Adipocyte (in vitro differentiated cells): ENCODE data around the gene SH2B2.
A peak's percentile ranks its signal among the peaks of the same experiment; 100 is the strongest.

Experiments used
- DNase-seq: peaks from one replicate; pipeline ENCODE4 v3.0.0-alpha.2; 2015; ENCODE audit warnings: low read depth
- H3K27me3 ChIP-seq: replicated peaks from 2 replicates; pipeline ENCODE4 v1.7.0; 2013; ENCODE audit warnings: mild to moderate bottlenecking, low read length, moderate library complexity; ENCODE audit not compliant: control insufficient read depth, insufficient read depth
- H3K36me3 ChIP-seq: 2 replicates; pipeline ENCODE4 v1.7.0; 2013; ENCODE audit warnings: low read length, mild to moderate bottlenecking, moderate library complexity; ENCODE audit not compliant: control insufficient read depth, insufficient read depth, severe bottlenecking
- H3K4me1 ChIP-seq: 2 replicates; pipeline ENCODE4 v1.7.0; 2013; ENCODE audit warnings: mild to moderate bottlenecking, low read length, moderate library complexity; ENCODE audit not compliant: control insufficient read depth, insufficient read depth
- H3K4me3 ChIP-seq: 2 replicates; pipeline ENCODE4 v1.7.0; 2013; ENCODE audit warnings: mild to moderate bottlenecking, low read length, moderate library complexity
- H3K9ac ChIP-seq: 2 replicates; pipeline ENCODE4 v1.7.0; 2013; ENCODE audit warnings: mild to moderate bottlenecking, low read length, moderate library complexity
- H3K9me3 ChIP-seq: 2 replicates; pipeline ENCODE4 v1.7.0; 2013; ENCODE audit warnings: mild to moderate bottlenecking, low read length, moderate library complexity; ENCODE audit not compliant: control insufficient read depth

Gene SH2B2

GRCh38 chr7:102286237-102287110, at the start of gene SH2B2:
TSS of gene SH2B2 (plus strand) at chr7:102286868. CDS start at chr7:102300551, 13,683 bp downstream.
- DNase-seq: peak; percentile 93

DNA sequence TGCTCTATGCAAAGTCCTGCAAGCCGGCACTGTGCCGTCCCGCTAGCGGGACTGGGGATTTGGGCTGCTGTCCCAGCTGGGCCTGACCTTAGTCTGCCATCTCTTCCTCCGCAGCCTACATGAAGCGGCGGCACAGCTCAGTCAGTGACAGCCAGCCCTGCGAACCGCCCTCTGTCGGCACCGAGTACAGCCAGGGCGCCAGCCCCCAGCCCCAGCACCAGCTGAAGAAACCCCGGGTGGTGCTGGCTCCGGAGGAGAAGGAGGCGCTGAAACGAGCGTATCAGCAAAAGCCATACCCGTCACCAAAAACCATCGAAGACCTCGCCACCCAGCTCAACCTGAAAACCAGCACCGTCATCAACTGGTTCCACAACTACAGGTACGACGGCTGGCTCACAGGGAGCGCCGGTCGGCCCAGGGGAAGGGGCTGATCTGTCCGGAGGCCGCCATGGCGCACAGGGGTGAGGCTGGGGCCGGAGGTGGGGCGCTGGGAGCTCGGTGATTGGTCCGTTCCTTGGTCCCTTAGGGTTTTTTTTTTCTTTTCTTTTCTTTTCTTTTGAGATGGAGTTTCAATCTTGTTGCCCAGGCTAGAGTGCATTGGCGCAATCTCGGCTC, 47.4 kb upstream of the SH2B2 start:
- no peaks in the 10 kb centered on the region for H3K9me3 ChIP-seq
- H3K4me1 ChIP-seq: no peaks in the 10 kb centered on the region
- no peak overlapping the region for H3K4me3 ChIP-seq
- H3K36me3 ChIP-seq: peaks cover 7% of the 10 kb centered on the region
- no peaks in the 10 kb centered on the region for H3K27me3 ChIP-seq
- H3K9ac ChIP-seq: no peak overlapping the region
- no peak for DNase-seq

More at GRCh38 chr7:102286237-102287110, at the start of gene SH2B2:
- no peaks in the 10 kb centered on the region for H3K9me3 ChIP-seq
- H3K9ac ChIP-seq: peak within 1 kb of the TSS; percentile 86
- H3K36me3 ChIP-seq: no peaks in the 10 kb centered on the region
- H3K4me3 ChIP-seq: peak within 1 kb of the TSS; percentile 81
- H3K4me1 ChIP-seq: peaks cover 22% of the 10 kb centered on the region
- H3K27me3 ChIP-seq: peaks cover 11% of the 10 kb centered on the region

- Histone ChIP-seq H3K9ac (no peak overlapping the region), H3K4me3 (no peak overlapping the region), H3K9me3 (no peaks in the 10 kb centered on the region), H3K27me3 (no peaks in the 10 kb centered on the region), H3K36me3 (peaks cover 3% of the 10 kb centered on the region), H3K4me1 (no peaks in the 10 kb centered on the region)
- DNase-seq: no peak
Observed at GRCh38 chr7:102241431-102241830, 45.2 kb upstream of the SH2B2 start.

DNA sequence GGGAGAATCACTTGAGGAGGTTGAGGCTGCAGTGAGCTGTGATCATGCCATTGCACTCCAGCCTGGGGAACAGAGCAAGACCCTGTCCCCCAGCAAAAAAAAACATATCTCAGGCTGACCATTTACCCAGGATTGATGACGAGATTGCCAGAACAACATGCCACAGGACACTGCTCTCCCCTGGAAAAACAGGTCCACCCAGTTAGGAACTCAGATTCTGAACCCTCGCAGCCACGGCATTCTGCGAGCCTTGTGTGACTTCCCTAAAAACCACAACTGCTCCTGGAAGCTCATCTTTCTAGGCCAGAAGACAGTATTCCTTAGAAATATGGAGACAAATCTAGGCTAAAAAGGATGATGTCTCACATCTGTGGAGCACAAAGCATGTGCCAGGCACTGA, 42.1 kb upstream of the SH2B2 start:
- Histone ChIP-seq H3K27me3 (no peaks in the 10 kb centered on the region), H3K9me3 (no peaks in the 10 kb centered on the region), H3K36me3 (peaks cover 3% of the 10 kb centered on the region), H3K4me3 (no peak overlapping the region), H3K9ac (no peak overlapping the region), H3K4me1 (no peaks in the 10 kb centered on the region)
- DNase-seq: no peak

DNA sequence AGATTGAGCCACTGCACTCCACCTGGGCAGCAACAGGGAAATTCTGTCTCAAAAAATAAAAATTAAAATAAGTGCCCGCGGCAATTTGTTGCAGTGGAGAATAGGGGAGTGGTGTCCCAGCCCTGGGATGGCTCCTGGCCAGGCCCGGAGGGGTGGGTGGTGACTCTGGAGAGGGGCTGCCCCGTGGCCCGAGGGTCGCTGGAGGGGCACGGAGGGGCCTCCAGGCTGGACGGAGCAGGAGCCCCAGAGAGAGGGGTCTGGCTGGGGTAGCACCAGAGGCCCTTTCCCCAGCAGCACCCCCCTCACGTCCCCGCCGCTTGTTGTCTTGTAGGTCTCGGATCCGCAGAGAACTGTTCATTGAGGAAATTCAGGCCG, 38.6 kb upstream of the SH2B2 start:
- DNase-seq: no peak
- Histone ChIP-seq H3K4me1 (no peaks in the 10 kb centered on the region), H3K4me3 (no peak overlapping the region), H3K9me3 (no peaks in the 10 kb centered on the region), H3K27me3 (no peaks in the 10 kb centered on the region), H3K9ac (no peak overlapping the region), H3K36me3 (no peaks in the 10 kb centered on the region)

DNA sequence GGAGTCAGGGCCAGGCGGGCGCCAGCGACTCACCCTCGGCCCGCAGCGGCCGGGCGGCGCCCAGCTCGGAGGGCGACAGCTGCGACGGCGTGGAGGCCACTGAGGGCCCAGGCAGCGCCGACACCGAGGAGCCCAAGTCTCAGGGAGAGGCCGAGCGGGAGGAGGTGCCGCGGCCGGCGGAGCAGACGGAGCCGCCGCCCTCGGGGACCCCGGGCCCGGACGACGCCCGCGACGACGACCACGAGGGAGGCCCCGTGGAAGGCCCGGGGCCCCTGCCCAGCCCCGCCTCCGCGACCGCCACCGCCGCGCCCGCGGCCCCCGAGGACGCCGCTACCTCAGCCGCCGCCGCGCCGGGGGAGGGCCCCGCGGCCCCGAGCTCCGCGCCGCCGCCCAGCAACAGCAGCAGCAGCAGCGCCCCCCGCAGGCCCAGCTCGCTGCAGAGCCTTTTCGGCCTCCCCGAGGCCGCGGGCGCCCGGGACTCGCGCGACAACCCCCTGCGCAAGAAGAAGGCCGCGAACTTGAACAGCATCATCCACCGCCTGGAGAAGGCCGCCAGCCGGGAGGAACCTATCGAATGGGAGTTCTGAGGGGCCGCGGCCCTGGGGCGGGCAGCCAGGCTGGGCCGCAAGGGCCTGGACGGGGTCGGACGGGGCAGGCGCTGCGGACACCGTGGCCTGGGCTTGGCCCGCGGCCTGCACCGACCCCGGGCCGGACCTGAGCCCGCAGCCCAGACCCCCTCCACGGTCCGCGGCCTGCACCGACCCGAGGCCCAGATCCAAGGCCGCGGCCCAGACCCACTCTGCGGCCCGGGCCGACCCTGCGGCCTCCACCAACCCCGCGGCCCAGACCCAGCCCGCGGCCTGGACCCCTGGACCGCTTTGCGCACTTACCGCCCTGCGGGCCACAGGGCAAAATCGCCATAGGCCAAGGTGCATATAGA, 37.9 kb upstream of the SH2B2 start:
- DNase-seq: no peak
- Histone ChIP-seq H3K4me3 (no peak overlapping the region), H3K9me3 (no peaks in the 10 kb centered on the region), H3K27me3 (no peaks in the 10 kb centered on the region), H3K4me1 (no peaks in the 10 kb centered on the region), H3K9ac (no peak overlapping the region), H3K36me3 (no peaks in the 10 kb centered on the region)

GRCh38 chr7:102251531-102252365, 34.9 kb upstream of the SH2B2 start:
- Histone ChIP-seq H3K9ac (no peak overlapping the region), H3K9me3 (no peaks in the 10 kb centered on the region), H3K4me1 (no peaks in the 10 kb centered on the region), H3K36me3 (no peaks in the 10 kb centered on the region), H3K27me3 (no peaks in the 10 kb centered on the region), H3K4me3 (no peak overlapping the region)
- DNase-seq: no peak

- Histone ChIP-seq H3K36me3 (no peaks in the 10 kb centered on the region), H3K4me1 (no peaks in the 10 kb centered on the region), H3K4me3 (no peak overlapping the region), H3K9me3 (no peaks in the 10 kb centered on the region), H3K9ac (no peak overlapping the region), H3K27me3 (no peaks in the 10 kb centered on the region)
- DNase-seq: no peak
Observed at GRCh38 chr7:102252366-102252982, 34.2 kb upstream of the SH2B2 start.

GRCh38 chr7:102253066-102253972, 33.3 kb upstream of the SH2B2 start:
- Histone ChIP-seq H3K27me3 (no peaks in the 10 kb centered on the region), H3K36me3 (no peaks in the 10 kb centered on the region), H3K4me3 (no peak overlapping the region), H3K4me1 (no peaks in the 10 kb centered on the region), H3K9ac (no peak overlapping the region), H3K9me3 (no peaks in the 10 kb centered on the region)
- DNase-seq: no peak
